ENCODE data around the gene TTLL1. TPM values are rescaled to one million over a fixed set of nuclear protein-coding genes. Genes with fewer than 3 reads are reported as not detected.

The TTLL1 gene
- polyA plus RNA-seq (2011; rRNA removed) (19.2 and 22.1 TPM in 2 replicates), polyA minus RNA-seq (2011; rRNA and poly(A)+ RNA removed) (11.1 and 15.1 TPM in 2 replicates)

GRCh38 chr22:43088984-43089717, at the start of gene TTLL1:
Gene TTLL1, minus strand, starts transcription at chr22:43089391. Its CDS starts 13,805 bp downstream, at chr22:43075586.
- CTCF ChIA-PET = no interaction called here
- no peak for TF ChIP-seq CTCF (IDR thresholded peaks at IDR 0.05; ENCODE audit: insufficient read depth, low read depth, low read length)
- POLR2A ChIA-PET = no interaction called here

GRCh38 chr22:43136801-43137200, 47.6 kb upstream of the TTLL1 start:
- no peak for DNase-seq (ENCODE audit: low read depth)
- H3K36me3 ChIP-seq (ENCODE audit: control insufficient read depth, insufficient read depth, low read length) = peaks cover 22% of the 10 kb centered on the region
- TF ChIP-seq CTCF (IDR thresholded peaks at IDR 0.05; ENCODE audit: insufficient read depth, low read depth, low read length) = no peak
- H3K27me3 ChIP-seq (ENCODE audit: control insufficient read depth, insufficient read depth, low read length) = no peaks in the 10 kb centered on the region
- H3K4me3 ChIP-seq (ENCODE audit: low read depth, low read length) = no peak overlapping the region
- POLR2A ChIA-PET = no interaction called here
- CTCF ChIA-PET = interaction anchor here (0.7 to 1.5 kb wide), 8 partner anchors 9 to 203 kb away, joined by 3 to 9 read pairs (median 3); partner anchors contain the start of gene BIK

More at GRCh38 chr22:43088984-43089717, at the start of gene TTLL1:
- peak; percentile 14 for DNase-seq (ENCODE audit: low read depth)
- H3K27me3 ChIP-seq (ENCODE audit: control insufficient read depth, insufficient read depth, low read length) = no peaks in the 10 kb centered on the region
- peak within 1 kb of the TSS; percentile 71 for H3K4me3 ChIP-seq (ENCODE audit: low read depth, low read length)
- H3K36me3 ChIP-seq (ENCODE audit: control insufficient read depth, insufficient read depth, low read length) = no peaks in the 10 kb centered on the region; the same call in 1 of the 2 replicates

GRCh38 chr22:43136255-43136654, 47.1 kb upstream of the TTLL1 start:
- ChIA-PET CTCF (interaction anchor here (0.7 to 1.5 kb wide), 7 partner anchors 9 to 203 kb away, joined by 3 to 9 read pairs (median 3); partner anchors contain the start of gene BIK), POLR2A (no interaction called here)
- peak; percentile 73 for TF ChIP-seq CTCF (IDR thresholded peaks at IDR 0.05; ENCODE audit: insufficient read depth, low read depth, low read length)
- Histone ChIP-seq H3K36me3 (ENCODE audit: control insufficient read depth, insufficient read depth, low read length) (peaks cover 22% of the 10 kb centered on the region), H3K4me3 (ENCODE audit: low read depth, low read length) (no peak overlapping the region), H3K27me3 (ENCODE audit: control insufficient read depth, insufficient read depth, low read length) (no peaks in the 10 kb centered on the region)
- DNase-seq (ENCODE audit: low read depth) = no peak

- TF ChIP-seq CTCF (IDR thresholded peaks at IDR 0.05; ENCODE audit: insufficient read depth, low read depth, low read length) = no peak
- DNase-seq (ENCODE audit: low read depth) = no peak
- no peaks in the 10 kb centered on the region for H3K27me3 ChIP-seq (ENCODE audit: control insufficient read depth, insufficient read depth, low read length)
- no peak overlapping the region for H3K4me3 ChIP-seq (ENCODE audit: low read depth, low read length)
- POLR2A ChIA-PET = no interaction called here
- CTCF ChIA-PET = interaction anchor here (0.6 to 1.1 kb wide), 3 partner anchors 12 to 87 kb away, joined by 3 to 4 read pairs (median 3); no protein-coding TSS in a partner anchor
- H3K36me3 ChIP-seq (ENCODE audit: control insufficient read depth, insufficient read depth, low read length) = peaks cover 20% of the 10 kb centered on the region
Measured at GRCh38 chr22:43135565-43135964, 46.4 kb upstream of the TTLL1 start.

- CTCF ChIA-PET = no interaction called here
- Histone ChIP-seq H3K36me3 (ENCODE audit: control insufficient read depth, insufficient read depth, low read length) (peaks cover 15% of the 10 kb centered on the region), H3K4me3 (ENCODE audit: low read depth, low read length) (no peak overlapping the region), H3K27me3 (ENCODE audit: control insufficient read depth, insufficient read depth, low read length) (no peaks in the 10 kb centered on the region)
- no peak for TF ChIP-seq CTCF (IDR thresholded peaks at IDR 0.05; ENCODE audit: insufficient read depth, low read depth, low read length)
- POLR2A ChIA-PET = no interaction called here
- no peak for DNase-seq (ENCODE audit: low read depth)
Measured at GRCh38 chr22:43134553-43134952, 45.4 kb upstream of the TTLL1 start.

Data from BJ (cell line).